B cell (primary cell): ENCODE data around the gene GAPVD1. TPM values are rescaled to one million over a fixed set of nuclear protein-coding genes. Genes with fewer than 3 reads are reported as not detected.

Source experiments
- ATAC-seq: fragments of 200-7000 bp; cut with Tn5 transposase; one replicate; pipeline ENCODE4 v1.10.0; 2021; ENCODE audit warnings: low read depth, mild to moderate bottlenecking, moderate number of reproducible peaks, moderate library complexity
- CTCF ChIA-PET: fragments of 350-600 bp; sonication (Branson Sonifier 250); formaldehyde crosslinking; loops from one replicate; lab custom pipeline; 2021; ENCODE audit warnings: antibody characterized with exemption, inconsistent platforms; lab: Charles Lee
- POLR2A ChIA-PET: fragments of 350-600 bp; sonication (Branson Sonifier 250); formaldehyde crosslinking; loops from one replicate; lab custom pipeline; 2021; ENCODE audit warnings: antibody characterized with exemption; lab: Charles Lee
- DNase-seq: peaks from one replicate; pipeline ENCODE4 v3.0.0; 2013
- H2AFZ ChIP-seq: 2 replicates; pipeline ENCODE4 v1.6.1; 2012; ENCODE audit warnings: mild to moderate bottlenecking, low read depth, low read length; ENCODE audit not compliant: insufficient read depth, poor library complexity, severe bottlenecking
- H3K27ac ChIP-seq, 2 donors: 1 replicate in 1 of 2; 2 replicates in 1 of 2; pipeline ENCODE4 v1.5.1; 2012 to 2013; ENCODE audit warnings: low read length in 2 of 2, mild to moderate bottlenecking in 2 of 2, moderate library complexity in 1 of 2
- H3K27me3 ChIP-seq, 4 experiments: fragments of 200-600 bp in 1 of 4; sonication (generic) in 1 of 4; replicated peaks in 1 of 4; 1 replicate in 2 of 4; 2 replicates in 2 of 4; pipeline versions ENCODE4 v1.6.1 to v1.7.0; 2013 to 2016; ENCODE audit warnings: low read length in 3 of 4, mild to moderate bottlenecking in 2 of 4, mixed read lengths in 1 of 4, moderate library complexity in 1 of 4; ENCODE audit not compliant: insufficient read depth in 4 of 4, control insufficient read depth in 3 of 4; ENCODE audit errors: control extremely low read depth in 1 of 4
- H3K36me3 ChIP-seq, 2 experiments: replicated peaks in 1 of 2; 1 replicate in 1 of 2; 2 replicates in 1 of 2; pipeline versions ENCODE4 v1.6.1 to v1.7.1; 2013; ENCODE audit warnings: low read length in 1 of 2; ENCODE audit not compliant: insufficient read depth in 2 of 2, control insufficient read depth in 1 of 2; ENCODE audit errors: control extremely low read depth in 1 of 2, extremely low read depth in 1 of 2
- H3K4me1 ChIP-seq, 2 donors: fragments of 200-600 bp in 1 of 2; sonication (generic) in 1 of 2; 1 replicate in 1 of 2; 2 replicates in 1 of 2; pipeline versions ENCODE4 v1.5.1 to v1.6.1; 2013 to 2017; ENCODE audit warnings: low read length in 2 of 2; ENCODE audit not compliant: control insufficient read depth in 2 of 2, insufficient read depth in 2 of 2
- H3K4me2 ChIP-seq: replicated peaks from 2 replicates; pipeline ENCODE3; 2012; ENCODE audit warnings: mild to moderate bottlenecking, low read depth, low read length; ENCODE audit not compliant: poor library complexity, severe bottlenecking
- H3K4me3 ChIP-seq, 5 experiments: fragments of 200-600 bp in 1 of 5; sonication (generic) in 1 of 5; 1 replicate in 3 of 5; 2 replicates in 2 of 5; pipeline versions ENCODE4 v1.5.1 to v1.7.0; 2011 to 2016; ENCODE audit warnings: low read length in 4 of 5, mild to moderate bottlenecking in 4 of 5, low read depth in 2 of 5, control low read depth in 1 of 5, moderate library complexity in 1 of 5; ENCODE audit not compliant: insufficient read depth in 1 of 5; ENCODE audit errors: control extremely low read depth in 1 of 5, extremely low read depth in 1 of 5
- H3K79me2 ChIP-seq: fragments of 200-600 bp; sonication (generic); one replicate; pipeline ENCODE4 v1.6.0; 2016; ENCODE audit warnings: low read length; ENCODE audit not compliant: control insufficient read depth, insufficient read depth
- H3K9ac ChIP-seq: fragments of 200-600 bp; sonication (generic); 2 replicates; pipeline ENCODE4 v1.6.1; 2017; ENCODE audit warnings: mild to moderate bottlenecking, low read length, moderate library complexity
- H3K9me3 ChIP-seq, 3 donors: one replicate each; pipeline versions ENCODE4 v1.6.1 to v1.7.1; 2013; ENCODE audit warnings: low read length in 2 of 3; ENCODE audit not compliant: control insufficient read depth in 2 of 3, insufficient read depth in 1 of 3; ENCODE audit errors: control extremely low read depth in 1 of 3
- H4K20me1 ChIP-seq: 2 replicates; pipeline ENCODE4 v1.6.0; 2012; ENCODE audit warnings: mild to moderate bottlenecking, low read length; ENCODE audit not compliant: insufficient read depth, control insufficient read depth, poor library complexity, severe bottlenecking
- H3K27ac Mint-ChIP-seq: one replicate; pipeline ENCODE4 v1.8.0; 2021; ENCODE audit warnings: mixed read lengths
- H3K27me3 Mint-ChIP-seq: one replicate; pipeline ENCODE4 v1.8.0; 2021; ENCODE audit warnings: mixed read lengths
- H3K4me1 Mint-ChIP-seq: one replicate; pipeline ENCODE4 v1.8.0; 2021; ENCODE audit warnings: mixed read lengths
- H3K4me3 Mint-ChIP-seq: one replicate; pipeline ENCODE4 v1.8.0; 2021; ENCODE audit warnings: mixed read lengths
- H3K9me3 Mint-ChIP-seq: one replicate; pipeline ENCODE4 v1.8.0; 2022; ENCODE audit warnings: mixed read lengths; ENCODE audit not compliant: insufficient read depth
- CTCF ChIP-seq: fragments of 200-600 bp; IDR thresholded peaks from one replicate; pipeline ENCODE4 v1.8.0; 2022; ENCODE audit warnings: antibody characterized with exemption, mild to moderate bottlenecking
- EZH2 ChIP-seq: IDR thresholded peaks from 2 replicates; pipeline ENCODE4 v1.6.1; 2012; ENCODE audit warnings: borderline replicate concordance, low read depth, mild to moderate bottlenecking, moderate library complexity, low read length; ENCODE audit not compliant: insufficient read depth, poor library complexity, severe bottlenecking
- WGBS: methylation state at CpG from one replicate; pipeline ENCODE4 v1.1.5; 2013; ENCODE audit warnings: missing lambda C conversion rate; ENCODE audit not compliant: insufficient coverage; 5-methylcytosine and 5-hydroxymethylcytosine counted together
- intact Hi-C: fragments of 100-400 bp; cut with micrococcal nuclease; formaldehyde crosslinking; loops from one replicate; pipeline ENCODE4 v1.10.0; 2022
- polyA plus RNA-seq: library from polyadenylated mRNA; depleted of rRNA; stranded (reverse); fragments of >200 nt; gene quantifications from 2 replicates; pipeline ENCODE4 v1.2.3, GENCODE V29; 2012
- total RNA-seq, 2 donors: library from RNA; stranded (reverse); fragments of 120-200 nt in 1 of 2; gene quantifications; 1 replicate in 1 of 2; 2 replicates in 1 of 2; pipeline versions ENCODE4 v1.2.3 to v1.2.4, GENCODE V29; 2013 to 2022

Gene GAPVD1
- total and polyA plus RNA-seq, 2 donors (not counting 1 experiment from before 2014, with no cell fraction given), result 11.8 to 61.2 TPM

GRCh38 chr9:125238127-125238914, 23.3 kb upstream of the GAPVD1 start:
- Histone ChIP-seq H3K4me1 (peaks cover 22 to 31% of the 10 kb centered on the region in 2 donors), H3K79me2 (peaks cover 57% of the 10 kb centered on the region), H2AFZ (no peak overlapping the region), H3K9me3 (no peaks in the 10 kb centered on the region), H3K4me3 (no peak overlapping the region), H3K27ac (no peak overlapping the region), H3K4me2 (no peak overlapping the region), H3K36me3 (peaks cover 11 to 58% of the 10 kb centered on the region in 2 experiments), H3K9ac (no peak overlapping the region), H4K20me1 (peaks cover 19% of the 10 kb centered on the region), H3K27me3 (no peaks in the 10 kb centered on the region)
- no peaks in the 10 kb centered on the region for H3K27me3 Mint-ChIP-seq
- ATAC-seq (no peak), DNase-seq (no peak)
- peak overlapping the region; percentile 60 for H3K27ac Mint-ChIP-seq
- no peaks in the 10 kb centered on the region for H3K9me3 Mint-ChIP-seq
- TF ChIP-seq EZH2, result no peak
- TF ChIP-seq CTCF, result no peak
- WGBS, result 74% methylated on average over 2 of the region's 7 CpGs
- CTCF ChIA-PET, result interaction anchor here (0.6 kb wide), 1 partner anchor 1355 kb away, joined by 4 read pairs; no protein-coding TSS in a partner anchor
- peak overlapping the region; percentile 54 for H3K4me3 Mint-ChIP-seq
- POLR2A ChIA-PET, result interaction anchor here (0.6 kb wide), 1 partner anchor 1403 kb away, joined by 4 read pairs; no protein-coding TSS in a partner anchor
- intact Hi-C loops, result no loop called here
- peaks cover 60% of the 10 kb centered on the region for H3K4me1 Mint-ChIP-seq

GRCh38 chr9:125238915-125239446, 22.6 kb upstream of the GAPVD1 start:
- ChIA-PET CTCF (interaction anchor here (0.6 kb wide), 1 partner anchor 302 kb away, joined by 3 read pairs; no protein-coding TSS in a partner anchor), POLR2A (no interaction called here)
- H3K9ac ChIP-seq, result no peak overlapping the region
- H3K79me2 ChIP-seq, result peaks cover 57% of the 10 kb centered on the region
- peaks cover 22 to 31% of the 10 kb centered on the region in 2 donors for H3K4me1 ChIP-seq
- Mint-ChIP-seq H3K4me3 (peak overlapping the region; percentile 54), H3K4me1 (peaks cover 58% of the 10 kb centered on the region), H3K9me3 (no peaks in the 10 kb centered on the region), H3K27ac (peak overlapping the region; percentile 60), H3K27me3 (no peaks in the 10 kb centered on the region)
- H3K4me3 ChIP-seq, result no peak overlapping the region
- H3K27ac ChIP-seq, result no peak overlapping the region
- H3K36me3 ChIP-seq, result peaks cover 11 to 53% of the 10 kb centered on the region in 2 experiments
- no peak overlapping the region for H3K4me2 ChIP-seq
- H3K27me3 ChIP-seq, result no peaks in the 10 kb centered on the region
- intact Hi-C loops, result no loop called here
- H3K9me3 ChIP-seq, result no peaks in the 10 kb centered on the region
- peaks cover 19% of the 10 kb centered on the region for H4K20me1 ChIP-seq
- H2AFZ ChIP-seq, result no peak overlapping the region
- DNase-seq (no peak), ATAC-seq (no peak)
- 92% methylated on average over 8 of the region's 14 CpGs for WGBS
- TF ChIP-seq EZH2, result no peak
- TF ChIP-seq CTCF, result no peak
